ENCODE data around the gene LMO1. TPM values are rescaled to one million over a fixed set of nuclear protein-coding genes. Genes with fewer than 3 reads are reported as not detected.

LMO1 gene
- total RNA-seq, 2 experiments from 2014 or later = not detected

DNA sequence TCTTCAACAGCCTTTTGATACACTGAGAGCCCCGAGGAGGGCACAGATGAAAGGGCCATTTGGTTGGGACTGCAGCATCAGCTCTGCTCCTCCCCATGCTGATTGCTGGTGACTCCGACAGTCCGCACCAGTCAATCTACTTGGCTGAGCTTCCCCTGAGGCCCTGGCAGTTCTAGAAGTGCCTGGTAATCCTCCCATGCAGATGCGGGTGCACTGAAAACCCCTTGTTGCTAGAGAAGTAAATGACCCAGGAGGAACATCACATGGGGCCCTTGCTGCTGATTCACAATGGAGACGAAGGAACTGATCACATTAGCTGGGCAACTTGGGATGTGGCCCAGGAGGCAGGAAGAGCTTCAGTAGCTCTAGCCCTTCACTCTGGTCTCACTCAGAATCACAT, 59.7 kb downstream of the LMO1 start:
- Mint-ChIP-seq H3K4me3 (no peak overlapping the region), H3K9me3 (no peaks in the 10 kb centered on the region), H3K4me1 (no peaks in the 10 kb centered on the region), H3K27me3 (peaks cover 30% of the 10 kb centered on the region), H3K36me3 (no peaks in the 10 kb centered on the region), H3K27ac (no peak overlapping the region)
- no peak for DNase-seq
- POLR2A ChIA-PET = interaction anchor here (0.6 kb wide), 1 partner anchor 35 kb away, joined by 3 read pairs; no protein-coding TSS in a partner anchor
- ATAC-seq (ENCODE audit: low read depth) = no peak

GRCh38 chr11:8203414-8203715, 60.3 kb downstream of the LMO1 start:
- Mint-ChIP-seq H3K4me3 (no peak overlapping the region), H3K4me1 (no peaks in the 10 kb centered on the region), H3K27ac (no peak overlapping the region), H3K9me3 (no peaks in the 10 kb centered on the region), H3K36me3 (no peaks in the 10 kb centered on the region), H3K27me3 (peaks cover 34% of the 10 kb centered on the region)
- no peak for ATAC-seq (ENCODE audit: low read depth)
- no peak for DNase-seq
- POLR2A ChIA-PET = no interaction called here

DNA sequence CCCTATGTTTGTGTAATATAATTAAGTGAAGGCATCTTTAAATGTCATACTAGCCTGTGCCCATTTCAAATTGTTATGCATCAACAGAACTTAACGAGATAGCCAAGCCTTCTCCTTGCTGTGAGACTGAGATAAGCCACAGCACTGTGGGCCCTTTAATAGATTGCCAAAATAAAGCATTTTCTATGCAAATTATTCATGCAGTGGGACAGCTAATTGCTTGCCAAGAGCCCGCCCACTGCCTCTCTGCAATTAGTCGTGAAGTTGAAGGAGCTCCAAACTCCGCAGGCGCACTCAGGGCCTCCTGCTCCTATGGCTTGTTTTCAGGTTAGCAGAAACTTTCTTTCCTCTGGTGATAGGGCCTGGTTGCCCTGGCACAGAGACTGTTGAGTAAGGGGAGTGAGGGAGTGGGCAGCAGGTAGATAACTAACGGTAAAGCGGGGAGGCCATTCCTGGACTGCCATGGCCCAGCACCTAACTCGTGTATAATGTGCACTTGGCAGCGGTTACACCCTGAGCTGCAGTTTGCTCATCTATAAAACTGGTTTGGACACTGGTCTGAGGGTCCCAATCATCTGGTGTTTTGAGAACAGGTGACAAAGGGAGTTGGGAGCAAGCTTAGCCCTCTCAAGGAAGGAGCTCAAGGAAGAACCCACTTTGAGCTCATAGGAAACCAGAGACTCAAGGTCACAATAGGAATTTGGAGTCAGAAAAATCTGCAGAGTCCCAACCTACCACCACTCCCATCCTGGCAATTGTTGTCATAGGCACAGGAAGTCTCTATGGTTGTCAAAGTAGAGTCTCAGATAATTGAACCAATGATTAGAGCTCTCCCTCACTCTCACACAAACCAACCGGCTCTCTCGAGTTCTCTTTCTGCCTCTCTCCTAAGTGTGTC, 60.9 kb downstream of the LMO1 start:
- Mint-ChIP-seq H3K4me3 (no peak overlapping the region), H3K36me3 (no peaks in the 10 kb centered on the region), H3K4me1 (no peaks in the 10 kb centered on the region), H3K27me3 (peaks cover 34% of the 10 kb centered on the region), H3K27ac (no peak overlapping the region), H3K9me3 (no peaks in the 10 kb centered on the region)
- ATAC-seq (ENCODE audit: low read depth) = no peak
- no peak for DNase-seq
- POLR2A ChIA-PET = no interaction called here

- POLR2A ChIA-PET = no interaction called here
- H3K27me3 Mint-ChIP-seq = peaks cover 27% of the 10 kb centered on the region
Measured at GRCh38 chr11:8201644-8202365, 61.9 kb downstream of the LMO1 start.

GRCh38 chr11:8199676-8200075, 64.0 kb downstream of the LMO1 start:
- Mint-ChIP-seq H3K36me3 (no peaks in the 10 kb centered on the region), H3K9me3 (no peaks in the 10 kb centered on the region), H3K27me3 (peaks cover 24% of the 10 kb centered on the region), H3K27ac (no peak overlapping the region), H3K4me1 (no peaks in the 10 kb centered on the region), H3K4me3 (no peak overlapping the region)
- POLR2A ChIA-PET = no interaction called here
- ATAC-seq (ENCODE audit: low read depth) (no peak), DNase-seq (no peak)

More at GRCh38 chr11:8201644-8202365, 61.9 kb downstream of the LMO1 start:
- Mint-ChIP-seq H3K27ac (no peak overlapping the region), H3K9me3 (no peaks in the 10 kb centered on the region), H3K36me3 (no peaks in the 10 kb centered on the region), H3K4me3 (no peak overlapping the region), H3K4me1 (no peaks in the 10 kb centered on the region)
- no peak for DNase-seq
- ATAC-seq (ENCODE audit: low read depth) = no peak

DNA sequence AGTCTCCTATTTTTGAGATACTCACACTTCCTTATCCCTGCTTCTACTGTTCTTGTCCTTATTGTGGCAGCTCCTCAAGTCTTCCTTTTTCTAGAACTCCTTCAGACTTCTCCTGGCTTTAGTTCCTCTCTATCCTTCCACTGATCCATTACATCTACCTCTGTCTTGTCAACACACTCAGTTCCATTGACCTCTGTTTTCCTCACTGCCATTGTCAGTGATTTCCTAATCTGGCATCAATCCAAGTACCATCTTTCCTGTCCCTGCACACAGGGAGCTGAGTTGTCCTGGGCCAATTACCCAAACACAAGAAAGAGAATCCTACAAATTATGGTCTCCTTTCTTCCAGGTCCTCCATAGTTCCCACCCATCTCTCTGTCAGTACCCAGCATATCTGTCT, 66.9 kb downstream of the LMO1 start:
- no peak overlapping the region for H3K27ac Mint-ChIP-seq
- POLR2A ChIA-PET = no interaction called here
- no peak overlapping the region for H3K4me3 Mint-ChIP-seq
- H3K9me3 Mint-ChIP-seq = no peaks in the 10 kb centered on the region
- DNase-seq (no peak), ATAC-seq (ENCODE audit: low read depth) (no peak)
- peaks cover 21% of the 10 kb centered on the region for H3K27me3 Mint-ChIP-seq
- H3K36me3 Mint-ChIP-seq = no peaks in the 10 kb centered on the region
- H3K4me1 Mint-ChIP-seq = no peaks in the 10 kb centered on the region

DNA sequence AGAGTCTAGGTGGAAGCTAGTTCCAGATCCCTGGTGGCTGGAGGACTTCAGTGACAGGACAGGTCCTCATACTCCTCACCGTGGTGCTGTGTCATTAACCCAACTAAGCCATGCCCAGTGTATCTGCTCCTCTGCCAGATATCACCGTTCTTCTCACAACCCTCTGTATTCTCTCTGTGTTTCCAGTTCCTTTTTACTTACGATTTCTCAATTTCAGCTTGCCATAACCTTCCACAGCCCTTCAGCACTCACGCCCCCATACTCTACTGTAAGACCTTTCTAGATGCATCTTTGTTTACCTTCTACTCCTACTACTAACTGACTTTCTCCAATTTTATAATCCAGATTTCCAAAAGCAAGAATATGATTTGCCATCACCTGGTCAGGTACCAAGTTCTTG, 68.7 kb downstream of the LMO1 start:
- POLR2A ChIA-PET = no interaction called here
- H3K27me3 Mint-ChIP-seq = peaks cover 21% of the 10 kb centered on the region
- no peak for ATAC-seq (ENCODE audit: low read depth)

DNA sequence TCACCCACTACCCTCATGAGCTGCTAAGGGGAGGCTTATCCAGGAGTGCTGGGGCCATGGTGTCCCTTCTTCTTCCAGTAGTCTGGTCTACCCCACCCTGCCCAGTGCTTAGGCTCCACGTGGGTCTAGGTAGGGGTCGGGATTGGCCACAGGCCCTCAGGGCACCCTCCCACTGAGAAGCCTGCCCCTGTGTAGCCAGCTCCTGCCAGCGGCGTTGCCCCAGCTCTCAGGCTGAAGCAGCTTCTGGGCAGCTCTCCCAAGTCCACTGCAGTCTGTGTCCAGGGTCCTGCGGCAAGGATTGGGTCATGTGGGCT, 70.8 kb downstream of the LMO1 start:
- Mint-ChIP-seq H3K4me3 (no peak overlapping the region), H3K27me3 (peaks cover 14% of the 10 kb centered on the region), H3K4me1 (no peaks in the 10 kb centered on the region), H3K9me3 (no peaks in the 10 kb centered on the region), H3K27ac (no peak overlapping the region), H3K36me3 (no peaks in the 10 kb centered on the region)
- ATAC-seq (ENCODE audit: low read depth) = no peak
- DNase-seq = no peak
- POLR2A ChIA-PET = no interaction called here

More for the DNA sequence above, 68.7 kb downstream of the LMO1 start:
- Mint-ChIP-seq H3K4me3 (no peak overlapping the region), H3K36me3 (no peaks in the 10 kb centered on the region), H3K27ac (no peak overlapping the region), H3K4me1 (no peaks in the 10 kb centered on the region), H3K9me3 (no peaks in the 10 kb centered on the region)
- DNase-seq = no peak

- POLR2A ChIA-PET = no interaction called here
- Mint-ChIP-seq H3K27me3 (peaks cover 14% of the 10 kb centered on the region), H3K9me3 (no peaks in the 10 kb centered on the region), H3K4me3 (no peak overlapping the region), H3K36me3 (no peaks in the 10 kb centered on the region), H3K4me1 (no peaks in the 10 kb centered on the region), H3K27ac (no peak overlapping the region)
- ATAC-seq (ENCODE audit: low read depth) = no peak
- DNase-seq = peak; percentile 40
Measured at GRCh38 chr11:8192016-8192895, 71.4 kb downstream of the LMO1 start.

GRCh38 chr11:8190431-8190830, 73.2 kb downstream of the LMO1 start:
- no peak for DNase-seq
- POLR2A ChIA-PET = no interaction called here
- no peak for ATAC-seq (ENCODE audit: low read depth)
- no peaks in the 10 kb centered on the region for H3K9me3 Mint-ChIP-seq
- H3K4me1 Mint-ChIP-seq = no peaks in the 10 kb centered on the region
- no peak overlapping the region for H3K27ac Mint-ChIP-seq
- H3K4me3 Mint-ChIP-seq = no peak overlapping the region
- no peaks in the 10 kb centered on the region for H3K36me3 Mint-ChIP-seq
- H3K27me3 Mint-ChIP-seq = peaks cover 10% of the 10 kb centered on the region

- Mint-ChIP-seq H3K36me3 (no peaks in the 10 kb centered on the region), H3K4me1 (no peaks in the 10 kb centered on the region), H3K9me3 (no peaks in the 10 kb centered on the region), H3K27ac (no peak overlapping the region), H3K27me3 (peaks cover 18% of the 10 kb centered on the region), H3K4me3 (no peak overlapping the region)
- DNase-seq (no peak), ATAC-seq (ENCODE audit: low read depth) (no peak)
- POLR2A ChIA-PET = no interaction called here
Measured at GRCh38 chr11:8186429-8186828, 77.2 kb downstream of the LMO1 start.

GRCh38 chr11:8183111-8183510, 80.6 kb downstream of the LMO1 start:
- POLR2A ChIA-PET = no interaction called here
- Mint-ChIP-seq H3K9me3 (no peaks in the 10 kb centered on the region), H3K36me3 (no peaks in the 10 kb centered on the region), H3K4me1 (no peaks in the 10 kb centered on the region), H3K27me3 (peaks cover 24% of the 10 kb centered on the region), H3K27ac (no peak overlapping the region), H3K4me3 (no peak overlapping the region)
- ATAC-seq (ENCODE audit: low read depth) (no peak), DNase-seq (no peak)

DNA sequence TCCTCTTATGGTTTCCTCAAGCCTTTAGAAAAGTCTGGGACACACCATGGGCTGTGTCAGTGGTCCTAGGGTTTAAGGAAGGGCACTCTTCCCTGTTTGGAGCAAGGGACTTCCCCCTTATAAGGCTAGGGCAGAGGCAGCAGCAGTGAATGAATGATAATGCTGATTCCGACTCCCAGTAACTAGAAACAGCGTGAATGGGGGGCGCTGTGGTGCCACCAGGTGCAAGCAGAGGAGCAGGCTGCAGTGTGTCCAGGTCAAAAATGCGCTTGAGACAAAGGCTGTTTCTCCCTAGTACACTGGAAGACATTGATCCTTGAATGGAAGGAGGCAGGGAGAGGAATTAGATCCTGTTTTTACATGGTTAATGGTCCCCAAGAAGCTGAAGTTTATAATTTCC, 83.2 kb downstream of the LMO1 start:
- Mint-ChIP-seq H3K27me3 (peaks cover 19% of the 10 kb centered on the region), H3K27ac (no peak overlapping the region), H3K9me3 (no peaks in the 10 kb centered on the region), H3K36me3 (no peaks in the 10 kb centered on the region), H3K4me3 (no peak overlapping the region), H3K4me1 (peaks cover 2% of the 10 kb centered on the region)
- DNase-seq = no peak
- POLR2A ChIA-PET = no interaction called here
- ATAC-seq (ENCODE audit: low read depth) = no peak
